GM20431 (cell line): Measurements from ENCODE around the gene TNS1.

Source experiments
- in situ Hi-C: fragments of 300-500 bp; cut with MseI, MboI; formaldehyde crosslinking; loops from one replicate; pipeline ENCODE4 v1.15.0; 2020; ENCODE audit warnings: low sequenced_read_pairs; ENCODE audit not compliant: unreplicated experiment

TNS1 gene

GRCh38 chr2:217905395-217905794 lies 97.4 kb downstream of the TNS1 start:
- in situ Hi-C loops = no loop called here

- in situ Hi-C loops = no loop called here
These were observed 98.2 kb downstream of the TNS1 start for GRCh38 chr2:217904614-217904965.

- in situ Hi-C loops = no loop called here
These were observed 98.8 kb downstream of the TNS1 start for GRCh38 chr2:217903859-217904613.

- in situ Hi-C loops = no loop called here
These were observed 99.5 kb downstream of the TNS1 start for GRCh38 chr2:217903142-217903858.

GRCh38 chr2:217902379-217903141 lies 100.2 kb downstream of the TNS1 start:
- in situ Hi-C loops = no loop called here

GRCh38 chr2:217901835-217902378 lies 100.9 kb downstream of the TNS1 start:
- in situ Hi-C loops = no loop called here

GRCh38 chr2:217901400-217901799 lies 101.4 kb downstream of the TNS1 start:
- in situ Hi-C loops = no loop called here

- in situ Hi-C loops = no loop called here
These were observed 101.9 kb downstream of the TNS1 start for GRCh38 chr2:217900780-217901360.

- in situ Hi-C loops = no loop called here
These were observed 102.6 kb downstream of the TNS1 start for GRCh38 chr2:217900010-217900779.

GRCh38 chr2:217899231-217900009 lies 103.4 kb downstream of the TNS1 start:
- in situ Hi-C loops = no loop called here

GRCh38 chr2:217897816-217898806 lies 104.7 kb downstream of the TNS1 start:
- in situ Hi-C loops = no loop called here

- in situ Hi-C loops = no loop called here
These were observed 105.6 kb downstream of the TNS1 start for GRCh38 chr2:217897091-217897715.

GRCh38 chr2:217895070-217895635 lies 107.6 kb downstream of the TNS1 start:
- in situ Hi-C loops = no loop called here

GRCh38 chr2:217893440-217893839 lies 109.4 kb downstream of the TNS1 start:
- in situ Hi-C loops = no loop called here

GRCh38 chr2:217892560-217892959 lies 110.2 kb downstream of the TNS1 start:
- in situ Hi-C loops = no loop called here

- in situ Hi-C loops = no loop called here
These were observed 112.3 kb downstream of the TNS1 start for GRCh38 chr2:217890445-217890844.

GRCh38 chr2:217889656-217890055 lies 113.1 kb downstream of the TNS1 start:
- in situ Hi-C loops = no loop called here
